Skin epidermis (tissue), 12 donors: ENCODE measurements around the gene KAZALD1.

Source experiments
- H3K27ac ChIP-seq, 21 experiments: fragments of 200-600 bp; sonication (generic) in 11 of 21; one replicate each; pipeline ENCODE4 v1.5.0; 2020; ENCODE audit warnings: mild to moderate bottlenecking in 3 of 21, inconsistent platforms in 2 of 21, moderate library complexity in 2 of 21
- H3K4me3 ChIP-seq, 7 experiments: fragments of 200-600 bp; sonication (generic) in 2 of 7; one replicate each; pipeline ENCODE4 v1.5.0; 2020; ENCODE audit warnings: inconsistent platforms in 2 of 7, mild to moderate bottlenecking in 2 of 7, moderate library complexity in 1 of 7

KAZALD1 gene

GRCh38 chr10:101061624-101062231, at the start of gene KAZALD1:
Gene KAZALD1 (plus strand): TSS chr10:101061989. CDS start chr10:101062593, 604 bp downstream.
- Histone ChIP-seq H3K27ac (peak within 1 kb of the TSS; percentile 51 to 100 (median 97)), H3K4me3 (peak within 1 kb of the TSS; percentile 51 to 71 (median 63))

GRCh38 chr10:101012525-101013364, 49.0 kb upstream of the KAZALD1 start:
- Histone ChIP-seq H3K27ac (peak overlapping the region in 6 of 21 experiments; percentile 17 to 39 (median 25)), H3K4me3 (no peak overlapping the region)

- no peak overlapping the region for H3K4me3 ChIP-seq
- peak overlapping the region in 1 of 21 experiments; percentile 3 for H3K27ac ChIP-seq
These were observed 48.4 kb upstream of the KAZALD1 start for GRCh38 chr10:101013365-101013825.

- Histone ChIP-seq H3K4me3 (no peak overlapping the region), H3K27ac (no peak overlapping the region)
These were observed 47.4 kb upstream of the KAZALD1 start for GRCh38 chr10:101014230-101014884.

GRCh38 chr10:101014966-101015581, 46.7 kb upstream of the KAZALD1 start:
- H3K27ac ChIP-seq, result no peak overlapping the region
- H3K4me3 ChIP-seq, result no peak overlapping the region

- no peak overlapping the region for H3K27ac ChIP-seq
- H3K4me3 ChIP-seq, result no peak overlapping the region
These were observed 46.2 kb upstream of the KAZALD1 start for GRCh38 chr10:101015582-101015973.

GRCh38 chr10:101016814-101017213, 45.0 kb upstream of the KAZALD1 start:
- H3K4me3 ChIP-seq, result no peak overlapping the region
- H3K27ac ChIP-seq, result no peak overlapping the region

GRCh38 chr10:101018118-101018599, 43.6 kb upstream of the KAZALD1 start:
- Histone ChIP-seq H3K27ac (no peak overlapping the region), H3K4me3 (no peak overlapping the region)

GRCh38 chr10:101018600-101019439, 43.0 kb upstream of the KAZALD1 start:
- H3K27ac ChIP-seq, result no peak overlapping the region
- no peak overlapping the region for H3K4me3 ChIP-seq

GRCh38 chr10:101019440-101019703, 42.4 kb upstream of the KAZALD1 start:
- no peak overlapping the region for H3K27ac ChIP-seq
- no peak overlapping the region for H3K4me3 ChIP-seq

- H3K4me3 ChIP-seq, result no peak overlapping the region
These were observed 41.2 kb upstream of the KAZALD1 start for GRCh38 chr10:101020427-101021075.

GRCh38 chr10:101021239-101021638, 40.5 kb upstream of the KAZALD1 start:
- H3K4me3 ChIP-seq, result no peak overlapping the region
- H3K27ac ChIP-seq, result no peak overlapping the region

More at GRCh38 chr10:101020427-101021075, 41.2 kb upstream of the KAZALD1 start:
- no peak overlapping the region for H3K27ac ChIP-seq

- Histone ChIP-seq H3K27ac (no peak overlapping the region), H3K4me3 (no peak overlapping the region)
These were observed 40.0 kb upstream of the KAZALD1 start for GRCh38 chr10:101021692-101022251.

GRCh38 chr10:101022967-101023705, 38.7 kb upstream of the KAZALD1 start:
- no peak overlapping the region for H3K4me3 ChIP-seq
- no peak overlapping the region for H3K27ac ChIP-seq

- no peak overlapping the region for H3K4me3 ChIP-seq
- no peak overlapping the region for H3K27ac ChIP-seq
These were observed 34.6 kb upstream of the KAZALD1 start for GRCh38 chr10:101027106-101027720.

- no peak overlapping the region for H3K4me3 ChIP-seq
- no peak overlapping the region for H3K27ac ChIP-seq
These were observed 33.1 kb upstream of the KAZALD1 start for GRCh38 chr10:101028446-101029337.
